NCI-H2029 (cell line): ENCODE results near the gene CABLES2.
"Not testable (repeated sequence)": the region's sequence is repeated elsewhere in the genome, so short reads cannot be mapped to it uniquely, and the experiment has no call there.

ENCODE experiments used
- DNase-seq: peaks from one replicate; lab custom pipeline; 2025; lab: John Stamatoyannopoulos, UW

Gene CABLES2

GRCh38 chr20:62388839-62389600 is 18.1 kb downstream of the CABLES2 start:
- DNase-seq = no peak

- no peak for DNase-seq
These were observed 19.0 kb downstream of the CABLES2 start for GRCh38 chr20:62387933-62388635.

- DNase-seq = no peak
These were observed 19.7 kb downstream of the CABLES2 start for GRCh38 chr20:62387219-62387913.

- peak; percentile 85 for DNase-seq
These were observed 20.5 kb downstream of the CABLES2 start, which contains the start of gene RPS21 for GRCh38 chr20:62386383-62387218. Gene RPS21 (plus strand): TSS chr20:62387103. CDS start chr20:62387339, 236 bp downstream.

GRCh38 chr20:62382306-62383198 is 24.5 kb downstream of the CABLES2 start:
- DNase-seq = peak; percentile 80

- DNase-seq = no peak
These were observed 25.2 kb downstream of the CABLES2 start for GRCh38 chr20:62381842-62382241.

GRCh38 chr20:62381202-62381797 is 25.8 kb downstream of the CABLES2 start:
- no peak for DNase-seq

- no peak for DNase-seq
These were observed 28.9 kb downstream of the CABLES2 start for GRCh38 chr20:62378215-62378614.

GRCh38 chr20:62377615-62378178 is 29.4 kb downstream of the CABLES2 start:
- DNase-seq = no peak

GRCh38 chr20:62377064-62377461 is 30.0 kb downstream of the CABLES2 start:
- DNase-seq = no peak

GRCh38 chr20:62376112-62377063 is 30.7 kb downstream of the CABLES2 start:
- DNase-seq = no peak

GRCh38 chr20:62374331-62375152 is 32.5 kb downstream of the CABLES2 start:
- DNase-seq = no peak

- not testable (repeated sequence) for DNase-seq
These were observed 33.4 kb downstream of the CABLES2 start for GRCh38 chr20:62373631-62374179.

GRCh38 chr20:62372042-62372993 is 34.8 kb downstream of the CABLES2 start:
- DNase-seq = no peak

GRCh38 chr20:62371588-62372041 is 35.5 kb downstream of the CABLES2 start:
- no peak for DNase-seq
